Pancreas (tissue), 10 donors: ENCODE measurements around the gene SLC22A4. TPM values are rescaled to one million over a fixed set of nuclear protein-coding genes. Genes with fewer than 3 reads are reported as not detected.

Experiments used
- ATAC-seq, 4 donors: fragments of 200-7000 bp; cut with Tn5 transposase; one replicate each; pipeline versions ENCODE4 v1.8.0 to v1.9.1; 2020; ENCODE audit warnings: mild to moderate bottlenecking in 4 of 4, moderate library complexity in 4 of 4
- DNase-seq, 6 donors: peaks; one replicate each; pipeline ENCODE4 v3.0.0-alpha.2; 2020
- FAIRE-seq: peaks from 2 replicates; lab custom pipeline; 2012; peaks lifted over from hg19 to GRCh38; lab: Jason Lieb, UNC
- H3K27ac ChIP-seq, 4 donors: fragments of 200-600 bp; sonication (generic); 1 replicate in 3 of 4; 2 replicates in 1 of 4; pipeline versions ENCODE4 v1.5.0 to v1.8.0; 2020
- H3K27me3 ChIP-seq, 4 donors: fragments of 200-600 bp; one replicate each; pipeline ENCODE4 v1.8.0; 2021
- H3K36me3 ChIP-seq, 3 donors: fragments of 200-600 bp; sonication (generic) in 1 of 3; one replicate each; pipeline versions ENCODE4 v1.5.0 to v1.8.0; 2020 to 2021
- H3K4me1 ChIP-seq, 3 donors: fragments of 200-600 bp; one replicate each; pipeline ENCODE4 v1.8.0; 2021
- H3K4me3 ChIP-seq, 4 donors: fragments of 200-600 bp; sonication (generic) in 2 of 4; one replicate each; pipeline versions ENCODE4 v1.5.0 to v1.8.0; 2020 to 2021
- H3K9me3 ChIP-seq, 4 donors: fragments of 200-600 bp; one replicate each; pipeline ENCODE4 v1.8.0; 2021
- WGBS, 2 donors: extraction: QIAGEN DNeasy Blood & Tissue Kit; methylation state at CpG; one replicate each; pipeline ENCODE4 v1.1.7; 2013; 5-methylcytosine and 5-hydroxymethylcytosine counted together
- intact Hi-C, 3 donors: fragments of 100-400 bp; cut with DNase I; formaldehyde crosslinking; loops; one replicate each; pipeline versions ENCODE4 v1.11.1 to v1.14.2; 2022
- polyA plus RNA-seq, 2 donors: library from polyadenylated mRNA; stranded (reverse); fragments of 200-250 nt; gene quantifications; one replicate each; pipeline ENCODE4 v1.2.3, GENCODE V29; 2013
- total RNA-seq, 6 donors: library from RNA; stranded (reverse); fragmentation: NEBNext Ultra II Directional in 4 of 6; extraction: Animal tissue kit (Norgen Biotek cat#: 25700) in 4 of 6; gene quantifications; one replicate each; pipeline versions ENCODE4 v1.2.1 to v1.2.4, GENCODE V29; 2021 to 2023
- TF ChIP-seq, protein P1 (sequence below), 4 donors: fragments of 200-600 bp; sonication (generic) in 3 of 4; IDR thresholded peaks; one replicate each; pipeline versions ENCODE4 v1.5.0 to v1.8.0; 2021; ENCODE audit warnings: antibody characterized with exemption in 4 of 4
- donor health status: healthy with polysubstance abuse.
- donor health status: DM: no; HTN: no; CAD: no; lungs with moderate emphysema.
- donor health status: DM: no; HTN: no; CAD: no.
- donor health status: control.
- donor health status: control.
- donor health status: Bipolar disorder and iron deficiency.
- donor health status: DM: yes; HTN: yes; CAD: no.
- donor health status: DM: no; HTN: no; CAD: no.
- donor health status: DM: no; HTN: no; CAD: no.
- donor health status: DM: yes; HTN: yes; CAD: no.

Gene SLC22A4
- total and polyA plus RNA-seq, 8 donors, result 0.08 to 0.92 (median 0.33) TPM

DNA sequence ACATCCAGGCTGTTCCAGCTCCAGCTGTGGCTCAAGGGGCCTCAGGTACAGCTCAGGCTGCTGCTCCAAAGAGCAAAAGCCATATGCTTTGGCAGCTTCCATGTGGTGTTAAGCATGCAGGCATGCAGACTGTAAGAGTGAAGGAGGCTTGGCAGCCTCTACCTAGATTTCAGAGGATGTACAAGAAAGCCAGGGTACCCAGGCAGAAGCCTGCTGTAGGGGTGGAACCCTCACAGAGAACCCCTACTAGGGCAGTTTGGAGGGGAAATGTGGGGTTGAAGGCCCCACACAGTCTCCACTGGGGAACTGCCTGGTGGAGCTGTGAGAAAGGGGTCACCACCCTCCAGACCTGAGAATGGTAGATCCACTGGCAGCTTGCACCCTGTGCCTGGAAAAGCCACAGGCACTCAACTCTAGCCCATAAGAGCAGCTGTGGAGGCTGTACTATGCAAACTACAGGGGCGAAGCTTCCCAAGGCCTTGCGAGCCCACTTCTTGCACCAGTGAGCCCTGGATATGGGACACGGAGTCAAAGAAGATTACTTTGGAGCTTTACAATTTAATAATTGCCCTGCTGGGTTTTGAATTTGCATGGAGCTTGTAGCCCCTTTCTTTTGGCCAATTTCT is 61.1 kb downstream of the SLC22A4 start:
- FAIRE-seq, result no peak
- no peaks in the 10 kb centered on the region for H3K4me1 ChIP-seq
- no peak for ATAC-seq
- TF ChIP-seq, protein P1, sequence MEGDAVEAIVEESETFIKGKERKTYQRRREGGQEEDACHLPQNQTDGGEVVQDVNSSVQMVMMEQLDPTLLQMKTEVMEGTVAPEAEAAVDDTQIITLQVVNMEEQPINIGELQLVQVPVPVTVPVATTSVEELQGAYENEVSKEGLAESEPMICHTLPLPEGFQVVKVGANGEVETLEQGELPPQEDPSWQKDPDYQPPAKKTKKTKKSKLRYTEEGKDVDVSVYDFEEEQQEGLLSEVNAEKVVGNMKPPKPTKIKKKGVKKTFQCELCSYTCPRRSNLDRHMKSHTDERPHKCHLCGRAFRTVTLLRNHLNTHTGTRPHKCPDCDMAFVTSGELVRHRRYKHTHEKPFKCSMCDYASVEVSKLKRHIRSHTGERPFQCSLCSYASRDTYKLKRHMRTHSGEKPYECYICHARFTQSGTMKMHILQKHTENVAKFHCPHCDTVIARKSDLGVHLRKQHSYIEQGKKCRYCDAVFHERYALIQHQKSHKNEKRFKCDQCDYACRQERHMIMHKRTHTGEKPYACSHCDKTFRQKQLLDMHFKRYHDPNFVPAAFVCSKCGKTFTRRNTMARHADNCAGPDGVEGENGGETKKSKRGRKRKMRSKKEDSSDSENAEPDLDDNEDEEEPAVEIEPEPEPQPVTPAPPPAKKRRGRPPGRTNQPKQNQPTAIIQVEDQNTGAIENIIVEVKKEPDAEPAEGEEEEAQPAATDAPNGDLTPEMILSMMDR (IDR thresholded peaks at IDR 0.05), result no peak
- no peaks in the 10 kb centered on the region for H3K36me3 ChIP-seq
- H3K27ac ChIP-seq, result no peak overlapping the region
- no peaks in the 10 kb centered on the region for H3K27me3 ChIP-seq
- H3K9me3 ChIP-seq, result no peaks in the 10 kb centered on the region
- no peak overlapping the region for H3K4me3 ChIP-seq
- intact Hi-C loops, result no loop called here
- no peak for DNase-seq
- WGBS, 2 donors, result 97 to 100% methylated on average over 3 of the region's 3 CpGs

DNA sequence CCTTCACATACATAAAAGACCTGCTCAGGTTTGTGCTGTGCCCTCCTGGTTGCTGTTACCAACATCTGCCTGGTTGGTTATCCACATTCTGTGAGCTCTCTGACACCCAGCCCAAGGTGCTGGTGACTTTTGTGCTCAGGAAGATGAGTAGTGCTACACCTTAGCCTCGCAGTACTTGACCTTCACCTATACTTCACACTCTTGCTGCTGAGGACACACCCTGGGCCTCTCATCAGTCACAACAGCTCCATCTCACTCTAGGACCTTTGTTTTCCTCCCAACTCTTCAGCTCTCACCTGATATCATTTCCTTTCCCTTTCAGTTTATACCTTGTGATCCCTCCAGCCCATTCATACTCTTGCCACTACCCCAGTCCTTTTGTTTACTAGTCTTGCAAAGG is 64.6 kb downstream of the SLC22A4 start:
- Histone ChIP-seq H3K36me3 (no peaks in the 10 kb centered on the region), H3K9me3 (no peaks in the 10 kb centered on the region), H3K27ac (no peak overlapping the region), H3K4me1 (no peaks in the 10 kb centered on the region), H3K27me3 (no peaks in the 10 kb centered on the region), H3K4me3 (no peak overlapping the region)
- WGBS, 2 donors, result 75 to 80% methylated on average over 1 of the region's 1 CpG
- FAIRE-seq (no peak), DNase-seq (no peak), ATAC-seq (no peak)
- TF ChIP-seq, protein P1 (IDR thresholded peaks at IDR 0.05), result no peak
- intact Hi-C loops, result no loop called here

DNA sequence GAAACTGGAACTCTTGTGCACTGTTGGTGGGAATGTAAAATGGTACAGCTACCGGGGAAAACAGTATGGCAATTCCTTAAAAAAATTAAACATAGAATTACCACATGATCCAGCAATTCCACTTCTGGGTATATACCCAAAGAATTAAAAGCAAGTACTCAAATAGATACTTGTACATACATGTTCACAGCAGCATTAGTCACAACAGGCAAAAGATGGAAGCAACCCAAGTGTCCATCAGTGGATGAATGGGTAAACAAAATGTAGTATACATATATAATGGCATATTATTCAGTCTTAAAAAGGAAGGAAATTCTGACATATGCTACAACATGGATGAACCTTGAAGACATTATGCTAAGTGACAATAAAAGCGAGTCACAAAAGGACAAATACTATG is 67.9 kb downstream of the SLC22A4 start:
- WGBS, 2 donors, result 97 to 98% methylated on average over 2 of the region's 2 CpGs
- no peak overlapping the region for H3K4me3 ChIP-seq

DNA sequence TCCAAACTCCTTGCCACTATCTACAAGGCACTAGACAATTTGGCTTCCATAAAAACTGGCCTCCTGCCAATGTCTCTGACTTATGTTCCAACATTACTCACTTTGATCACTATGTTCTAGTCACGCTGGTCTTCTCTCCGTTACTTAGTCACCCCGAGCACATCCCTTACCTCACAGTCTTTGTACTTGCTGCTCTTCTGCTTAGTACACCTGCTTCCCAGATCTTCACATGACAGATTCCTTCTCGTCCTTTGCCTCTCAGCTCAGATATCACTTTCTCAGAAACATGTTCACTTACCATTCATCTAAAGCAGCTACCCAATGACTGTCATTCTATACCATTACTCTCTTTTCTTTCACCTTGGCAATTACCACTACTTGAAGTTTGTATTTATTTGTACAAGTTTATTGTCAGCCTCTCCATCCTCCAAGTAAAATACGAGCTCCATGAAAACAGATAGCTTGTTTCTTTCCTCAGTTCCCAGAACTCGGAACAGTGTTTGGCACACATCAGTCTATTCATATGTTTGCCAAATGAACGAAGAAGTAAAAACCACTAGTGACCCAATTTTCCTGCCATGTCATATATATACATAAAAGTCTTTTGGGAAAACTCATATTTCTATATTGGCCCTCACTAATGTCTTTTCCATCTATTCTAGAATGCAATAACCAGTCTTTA is 69.4 kb downstream of the SLC22A4 start:
- WGBS, 2 donors, result 65 to 74% methylated on average over 7 of the region's 7 CpGs
- peak; percentile 29 to 67 (median 49) for ATAC-seq
- Histone ChIP-seq H3K9me3 (no peaks in the 10 kb centered on the region), H3K4me3 (no peak overlapping the region), H3K27me3 (no peaks in the 10 kb centered on the region), H3K36me3 (no peaks in the 10 kb centered on the region), H3K4me1 (peaks cover 0 to 8% (median 0%) of the 10 kb centered on the region in 3 donors), H3K27ac (no peak overlapping the region)
- no peak for DNase-seq
- FAIRE-seq, result no peak
- intact Hi-C loops, result no loop called here
- TF ChIP-seq, protein P1 (IDR thresholded peaks at IDR 0.05), result no peak

More for the DNA sequence above, 67.9 kb downstream of the SLC22A4 start:
- Histone ChIP-seq H3K27ac (no peak overlapping the region), H3K4me1 (peaks cover 0 to 6% (median 0%) of the 10 kb centered on the region in 3 donors), H3K36me3 (no peaks in the 10 kb centered on the region), H3K27me3 (no peaks in the 10 kb centered on the region), H3K9me3 (no peaks in the 10 kb centered on the region)
- no peak for DNase-seq
- no peak for FAIRE-seq
- ATAC-seq, result no peak
- TF ChIP-seq, protein P1 (IDR thresholded peaks at IDR 0.05), result no peak
- intact Hi-C loops, result no loop called here

DNA sequence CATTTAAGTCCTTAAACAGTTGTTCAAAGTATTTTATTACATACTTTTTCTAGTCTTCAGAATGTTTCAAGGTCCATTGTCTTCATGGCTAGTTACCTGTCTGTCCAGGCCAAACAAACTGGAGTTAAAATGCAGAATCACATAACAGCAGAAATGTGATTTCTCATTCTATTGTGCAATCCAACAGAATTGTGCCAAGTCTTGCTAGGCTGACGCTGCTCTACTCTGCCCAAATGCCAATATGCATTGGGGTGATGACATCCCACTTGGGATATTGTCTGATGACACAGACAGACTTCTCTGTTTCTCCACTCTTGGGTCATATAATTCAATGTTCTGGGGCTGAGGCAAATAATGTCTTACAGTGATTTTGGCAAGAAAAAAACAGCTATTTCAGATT is 70.1 kb downstream of the SLC22A4 start:
- Histone ChIP-seq H3K27me3 (no peaks in the 10 kb centered on the region), H3K9me3 (no peaks in the 10 kb centered on the region), H3K36me3 (no peaks in the 10 kb centered on the region), H3K27ac (no peak overlapping the region), H3K4me1 (peaks cover 0 to 11% (median 0%) of the 10 kb centered on the region in 3 donors), H3K4me3 (no peak overlapping the region)
- 7 to 11% methylated on average over 1 of the region's 1 CpG for WGBS, 2 donors
- ATAC-seq (peak; percentile 51 to 75 (median 74)), DNase-seq (no peak), FAIRE-seq (no peak)
- intact Hi-C loops, result no loop called here
- TF ChIP-seq, protein P1 (IDR thresholded peaks at IDR 0.05), result no peak
